ENCODE results near the gene SNAI3.

DNA sequence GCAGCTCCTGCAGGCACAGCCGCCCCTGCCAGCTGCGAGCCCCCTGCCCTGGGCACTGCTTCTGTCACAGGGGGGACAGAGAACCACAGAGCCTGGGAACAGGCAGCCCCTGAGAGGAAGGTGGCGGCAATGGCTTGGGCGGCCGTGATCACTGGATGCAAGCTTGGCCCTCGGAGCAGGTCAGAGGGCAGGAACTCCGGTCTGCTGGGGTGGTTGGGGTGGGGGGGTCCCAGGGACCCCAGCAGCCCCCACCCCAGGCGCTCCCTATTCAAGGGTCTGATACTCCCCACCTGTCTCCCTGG is 33.6 kb downstream of the SNAI3 start:
- TF ChIP-seq CTCF (IDR thresholded peaks at IDR 0.05) (no peak), ZFX (IDR thresholded peaks at IDR 0.05; ENCODE audit: borderline replicate concordance) (no peak)

All from 22Rv1 (cell line).